ENCODE measurements around the gene TRMT11.
"Not testable (repeated sequence)": the region's sequence is repeated elsewhere in the genome, so short reads cannot be mapped to it uniquely, and the experiment has no call there.

The TRMT11 gene

DNA sequence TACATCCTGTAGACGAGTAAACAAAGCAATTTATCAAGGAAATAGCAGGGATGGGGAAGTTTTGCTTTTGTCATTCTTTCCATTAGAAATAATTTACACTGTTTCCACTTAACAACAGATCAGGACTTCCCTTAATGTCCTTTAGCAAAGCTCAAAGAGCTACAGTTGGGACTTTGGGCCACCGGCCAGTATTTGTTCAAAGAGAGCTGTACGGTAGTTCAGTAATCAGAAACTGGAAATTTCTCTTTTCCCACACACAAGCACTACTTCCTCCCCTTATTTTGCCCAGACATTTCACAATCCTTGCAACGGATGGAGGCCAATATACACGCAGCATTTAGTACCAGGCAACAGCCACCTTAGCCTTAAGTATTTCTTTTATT lies 41.9 kb upstream of the TRMT11 start:
- no peak for TF ChIP-seq CTCF (IDR thresholded peaks at IDR 0.05; ENCODE audit: insufficient read depth, low read depth, low read length, missing control alignments)
- DNase-seq (ENCODE audit: low read depth), result no peak
- no peak overlapping the region for H3K4me3 ChIP-seq (ENCODE audit: low read depth, low read length)

DNA sequence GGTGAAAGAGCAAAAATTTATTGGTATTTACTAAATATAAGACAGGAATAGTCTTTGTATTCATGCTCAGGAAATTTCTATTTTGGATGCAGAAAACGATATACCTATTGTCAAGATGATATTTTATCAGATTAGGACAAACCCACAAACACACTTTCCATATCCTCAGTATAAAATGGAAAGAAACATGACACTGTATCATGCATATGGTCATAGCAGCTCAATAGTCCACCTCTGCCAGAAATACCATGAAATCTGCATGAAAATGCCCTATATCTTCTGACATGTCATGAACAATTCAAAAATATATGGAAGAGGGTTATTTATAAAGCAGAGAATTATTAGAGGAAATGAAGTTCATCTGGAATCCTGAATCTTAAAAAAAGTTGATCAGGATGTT lies 41.4 kb upstream of the TRMT11 start:
- DNase-seq (ENCODE audit: low read depth), result no peak
- no peak for TF ChIP-seq CTCF (IDR thresholded peaks at IDR 0.05; ENCODE audit: insufficient read depth, low read depth, low read length, missing control alignments)
- H3K4me3 ChIP-seq (ENCODE audit: low read depth, low read length), result no peak overlapping the region

DNA sequence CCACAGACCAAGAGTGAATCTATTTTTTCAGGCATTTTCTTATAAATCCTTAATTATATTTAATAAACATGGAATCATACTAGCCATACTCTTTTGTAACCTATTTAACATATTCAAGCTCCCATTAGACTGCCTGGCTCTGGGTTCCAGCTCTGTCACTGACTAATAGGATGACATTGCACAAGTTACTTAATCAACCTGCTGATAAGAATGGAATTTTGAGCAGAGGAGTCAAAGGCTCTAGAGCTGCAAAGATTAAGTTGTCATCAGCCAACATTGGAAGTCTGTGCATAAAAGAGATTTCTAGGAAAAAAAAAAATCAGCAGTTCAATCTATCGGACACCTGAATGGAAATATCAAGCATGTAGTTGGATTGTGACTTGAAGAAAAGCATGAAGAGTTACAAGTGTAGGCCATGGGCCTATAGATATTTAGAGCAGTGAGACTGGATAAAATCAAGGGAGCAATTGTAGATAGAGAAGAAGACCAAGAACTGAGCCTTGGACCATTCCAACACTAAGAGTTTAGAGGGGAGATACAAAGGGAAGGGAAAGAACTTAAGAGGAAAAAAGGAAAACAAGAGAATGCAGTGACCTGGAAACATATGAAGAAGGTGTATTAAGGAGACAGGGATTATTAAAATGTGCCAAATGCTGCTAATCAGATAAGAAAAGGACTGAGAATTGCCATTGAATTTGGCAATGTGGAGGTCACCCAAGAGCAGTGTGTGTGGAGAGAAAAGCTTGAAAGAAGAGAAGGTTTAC lies 40.8 kb upstream of the TRMT11 start:
- no peak for DNase-seq (ENCODE audit: low read depth)
- no peak overlapping the region for H3K4me3 ChIP-seq (ENCODE audit: low read depth, low read length)
- TF ChIP-seq CTCF (IDR thresholded peaks at IDR 0.05; ENCODE audit: insufficient read depth, low read depth, low read length, missing control alignments), result no peak

- no peak overlapping the region for H3K4me3 ChIP-seq (ENCODE audit: low read depth, low read length)
- TF ChIP-seq CTCF (IDR thresholded peaks at IDR 0.05; ENCODE audit: insufficient read depth, low read depth, low read length, missing control alignments), result no peak
- DNase-seq (ENCODE audit: low read depth), result no peak
These were observed 38.7 kb upstream of the TRMT11 start for GRCh38 chr6:125947615-125948014.

- TF ChIP-seq CTCF (IDR thresholded peaks at IDR 0.05; ENCODE audit: insufficient read depth, low read depth, low read length, missing control alignments), result no peak
- H3K4me3 ChIP-seq (ENCODE audit: low read depth, low read length), result no peak overlapping the region
- DNase-seq (ENCODE audit: low read depth), result no peak
These were observed 37.9 kb upstream of the TRMT11 start for GRCh38 chr6:125948455-125948854.

GRCh38 chr6:125949069-125949468 lies 37.3 kb upstream of the TRMT11 start:
- TF ChIP-seq CTCF (IDR thresholded peaks at IDR 0.05; ENCODE audit: insufficient read depth, low read depth, low read length, missing control alignments), result no peak

GRCh38 chr6:125950293-125950692 lies 36.0 kb upstream of the TRMT11 start:
- DNase-seq (ENCODE audit: low read depth), result no peak
- H3K4me3 ChIP-seq (ENCODE audit: low read depth, low read length), result no peak overlapping the region
- TF ChIP-seq CTCF (IDR thresholded peaks at IDR 0.05; ENCODE audit: insufficient read depth, low read depth, low read length, missing control alignments), result no peak

More at GRCh38 chr6:125949069-125949468, 37.3 kb upstream of the TRMT11 start:
- no peak for DNase-seq (ENCODE audit: low read depth)
- no peak overlapping the region for H3K4me3 ChIP-seq (ENCODE audit: low read depth, low read length)

DNA sequence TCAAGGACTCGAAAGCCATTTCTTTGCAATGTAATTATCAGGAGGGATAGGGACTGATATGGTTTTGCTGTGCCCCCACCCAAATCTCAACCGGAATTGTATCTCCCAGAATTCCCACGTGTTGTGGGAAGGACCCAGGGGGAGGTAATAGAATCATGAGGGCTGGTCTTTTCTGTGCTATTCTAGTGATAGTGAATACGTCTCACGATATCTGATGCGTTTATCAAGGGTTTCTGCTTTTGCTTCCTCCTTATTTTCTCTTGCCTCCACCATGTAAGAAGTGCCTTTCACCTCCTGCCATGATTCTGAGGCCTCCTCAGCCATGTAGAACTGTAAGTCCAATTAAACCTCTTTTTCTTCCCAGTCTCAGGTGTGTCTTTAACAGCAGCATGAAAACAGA lies 35.6 kb upstream of the TRMT11 start:
- not testable (repeated sequence) for H3K4me3 ChIP-seq (ENCODE audit: low read depth, low read length); DNase-seq (ENCODE audit: low read depth)
